HG02798 (cell line): ENCODE results near the gene CASZ1.

Experiments
- ATAC-seq: cut with Tn5 transposase; IDR thresholded peaks from one replicate; pipeline ENCODE4 v1.9.1; 2021; ENCODE audit warnings: mild to moderate bottlenecking; ENCODE audit not compliant: unreplicated experiment, poor library complexity

CASZ1 gene

GRCh38 chr1:10678852-10679251 is 117.6 kb downstream of the CASZ1 start:
- ATAC-seq, result no peak

DNA sequence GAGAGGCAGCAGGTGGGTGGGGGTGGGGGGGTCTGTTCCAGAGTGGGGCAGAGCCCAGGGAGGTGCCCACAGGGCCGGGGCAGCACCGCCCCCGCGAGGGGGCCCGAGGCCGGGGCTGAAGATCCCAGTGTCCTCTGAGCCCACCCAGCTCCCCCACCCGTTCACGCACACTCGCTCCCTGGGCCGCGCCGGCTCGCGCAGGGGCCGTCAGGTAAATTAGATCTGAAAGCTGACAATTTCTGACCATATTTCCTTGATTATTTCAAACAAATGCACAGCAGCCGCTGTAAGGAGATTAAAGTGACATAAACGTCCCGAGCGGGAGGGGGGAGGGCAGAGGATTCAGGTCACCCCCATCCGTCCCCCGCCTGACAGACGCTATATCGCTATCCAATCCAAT is 118.0 kb downstream of the CASZ1 start:
- ATAC-seq, result no peak

DNA sequence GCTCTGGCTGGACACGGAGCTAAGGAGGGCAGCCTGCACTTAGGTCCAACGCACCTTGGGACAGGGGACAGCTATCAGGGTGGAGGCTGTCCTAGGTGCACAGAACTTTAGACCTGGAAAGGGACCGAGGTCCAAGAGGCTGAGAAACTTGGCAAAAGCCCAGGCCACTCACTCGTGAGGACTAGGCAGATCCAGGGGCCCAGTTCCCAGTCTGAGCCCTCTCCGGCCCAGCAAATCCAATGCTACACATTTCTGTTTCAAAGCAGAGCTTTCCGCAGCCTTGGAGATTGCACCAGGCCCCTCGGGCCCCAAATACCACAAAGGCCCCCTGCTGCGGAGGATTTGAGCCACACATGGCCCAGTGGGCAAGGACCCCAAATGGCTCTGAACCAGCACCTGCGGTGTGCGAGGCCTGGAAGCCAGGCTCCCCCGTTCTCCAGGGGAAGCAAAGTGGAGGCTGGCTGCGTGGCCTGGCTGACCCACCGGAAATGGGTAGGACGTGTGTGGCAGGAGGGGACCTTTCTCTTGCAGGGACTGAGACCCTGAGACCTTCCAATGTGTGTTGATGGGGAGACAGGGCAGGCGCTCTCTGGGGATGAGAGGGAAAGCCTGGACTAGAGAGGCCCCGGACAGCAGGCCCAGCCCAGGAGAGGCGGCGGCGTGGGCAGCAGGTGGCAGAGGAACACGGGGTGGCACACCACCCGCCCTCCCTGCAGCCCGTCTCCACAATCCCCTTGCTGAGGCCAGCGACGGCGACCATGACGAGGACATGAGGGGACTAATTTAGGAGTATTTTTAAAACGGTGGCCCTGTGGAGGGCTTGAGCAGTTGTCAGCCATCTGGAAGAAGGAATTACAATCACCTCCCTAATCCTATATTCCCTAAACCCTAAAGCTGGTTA is 118.7 kb downstream of the CASZ1 start:
- no peak for ATAC-seq

DNA sequence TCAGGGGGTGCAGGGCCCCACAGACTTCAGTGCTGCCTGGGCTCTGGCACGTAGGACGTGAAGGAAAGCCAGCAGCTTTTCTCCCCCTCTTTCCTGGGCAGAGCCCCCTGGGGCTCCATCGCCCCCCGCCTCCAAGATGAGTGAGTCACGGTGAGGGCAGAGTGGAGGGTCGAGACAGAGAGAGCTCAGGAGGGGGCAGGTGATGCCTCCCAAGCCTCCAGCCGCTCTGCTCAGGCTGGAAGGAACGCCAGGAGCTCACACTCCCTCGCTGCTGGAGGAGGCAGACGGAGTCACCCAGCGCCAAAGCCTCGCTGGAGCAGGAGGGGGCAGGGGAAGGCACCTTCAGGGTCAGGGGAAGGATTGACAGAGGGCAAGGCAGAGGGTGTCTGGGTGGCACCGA is 119.5 kb downstream of the CASZ1 start:
- no peak for ATAC-seq

DNA sequence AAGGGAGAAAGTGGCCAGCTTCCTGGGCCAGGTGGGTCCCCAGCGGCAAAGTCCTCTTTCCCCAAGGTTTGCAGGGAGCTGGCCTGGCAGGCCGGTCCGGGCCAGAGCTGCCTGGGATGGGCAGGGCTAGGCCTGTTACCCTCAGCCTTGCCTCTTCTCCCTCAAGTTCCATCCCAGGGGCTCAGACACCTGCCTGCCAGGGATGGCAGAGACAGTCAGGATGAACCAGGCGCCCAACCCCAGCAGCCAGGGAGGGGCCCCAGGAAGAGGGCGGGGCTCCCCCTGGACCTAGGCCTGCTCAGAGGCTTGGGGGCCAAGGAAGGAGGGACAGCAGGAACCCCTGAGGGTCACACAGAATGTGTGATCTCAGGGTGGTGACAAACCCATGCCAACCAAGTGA is 120.6 kb downstream of the CASZ1 start:
- no peak for ATAC-seq

DNA sequence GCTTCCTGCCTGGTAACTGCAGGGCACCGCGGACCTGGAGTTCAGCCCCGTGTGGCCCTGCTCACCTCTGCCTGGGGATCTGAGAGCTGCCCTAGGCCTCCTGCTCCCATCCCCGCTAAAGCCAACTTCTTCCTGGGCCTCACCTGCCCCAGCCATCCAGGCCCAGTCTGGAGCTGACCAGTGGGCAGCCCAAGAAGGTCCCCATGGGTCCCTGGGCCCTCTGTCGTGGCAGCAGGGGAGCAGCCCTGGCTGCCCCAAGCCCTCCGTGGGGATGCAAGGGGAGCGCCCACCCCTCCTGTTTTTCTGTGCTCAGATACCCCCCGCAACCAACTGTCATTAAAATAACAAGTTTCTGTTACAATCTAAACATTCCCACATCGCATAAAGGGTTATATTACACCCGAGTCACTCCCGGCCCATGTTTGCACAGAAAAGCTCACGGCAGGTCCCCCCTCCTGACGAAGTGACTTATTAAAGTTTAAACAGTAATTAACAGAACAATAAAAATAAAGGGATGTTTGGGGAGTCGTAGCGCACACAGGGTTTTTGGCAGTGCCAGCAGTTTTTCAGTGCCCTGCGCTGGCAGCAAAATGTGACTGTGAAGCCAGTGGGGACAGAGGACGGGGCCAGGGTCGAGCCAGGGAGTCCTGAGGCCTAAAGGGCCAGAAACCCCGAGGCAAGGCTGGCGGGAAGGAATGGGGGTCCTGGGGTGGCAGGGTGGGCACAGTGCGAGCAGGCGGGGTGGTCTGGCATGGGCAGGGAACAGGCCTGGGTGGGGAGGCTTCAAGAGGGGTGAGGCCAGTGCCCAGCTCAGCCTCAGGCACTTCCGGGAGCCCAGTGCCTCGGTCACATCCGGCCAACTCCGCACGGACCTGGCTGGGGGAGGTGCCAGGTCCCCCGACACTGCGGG is 121.5 kb downstream of the CASZ1 start:
- no peak for ATAC-seq

DNA sequence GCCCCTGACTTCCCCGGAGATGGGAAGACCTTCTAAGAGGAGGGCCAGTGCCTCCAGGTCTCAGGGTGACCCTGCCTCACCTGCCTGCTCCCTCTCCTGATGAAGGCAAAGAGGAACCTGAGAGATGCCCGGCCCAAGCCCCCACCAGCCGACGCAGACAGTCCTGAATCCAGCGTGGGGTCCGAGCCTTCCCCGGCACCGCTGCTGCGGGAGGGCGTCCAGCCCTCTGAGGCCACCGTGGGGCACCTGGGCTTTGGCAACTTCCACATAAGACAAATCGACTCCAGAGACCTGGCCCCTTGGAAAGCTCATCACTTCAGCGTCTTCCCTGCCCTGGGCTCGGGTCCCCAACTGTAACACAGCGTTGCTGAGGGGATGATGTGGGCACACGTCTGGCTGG is 122.2 kb downstream of the CASZ1 start:
- ATAC-seq, result no peak

DNA sequence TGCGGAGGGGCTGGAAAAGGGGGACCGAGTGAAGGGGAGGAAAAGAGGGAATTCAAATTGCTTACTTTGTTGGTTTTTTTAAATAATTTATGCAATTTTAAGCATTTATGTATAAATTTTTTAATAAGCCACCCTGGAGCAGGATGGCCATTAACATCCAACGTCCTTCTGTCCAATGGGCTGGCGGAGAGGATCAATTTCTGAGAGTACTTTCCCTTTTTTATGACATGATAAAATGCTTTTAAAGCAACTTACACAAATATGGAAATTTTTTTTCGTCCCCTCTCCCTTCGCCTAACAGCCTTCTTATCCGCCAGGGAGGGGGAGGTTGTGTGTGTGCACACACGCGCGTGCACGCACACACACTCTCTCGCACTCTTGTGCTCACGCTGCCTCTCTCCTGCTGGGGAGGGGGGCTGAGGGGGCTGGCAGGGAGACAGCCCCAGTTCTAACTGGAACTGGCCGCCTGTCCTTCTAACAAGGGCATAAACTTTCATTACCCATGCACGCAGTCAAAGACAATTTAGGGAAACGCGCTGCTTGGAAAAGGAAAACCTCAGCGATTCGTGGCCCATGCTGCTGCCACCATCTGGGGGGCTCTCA is 123.2 kb downstream of the CASZ1 start:
- no peak for ATAC-seq

- ATAC-seq, result no peak
These were observed 123.9 kb downstream of the CASZ1 start for GRCh38 chr1:10672343-10673050.

- ATAC-seq, result no peak
These were observed 124.7 kb downstream of the CASZ1 start for GRCh38 chr1:10671622-10672342.

DNA sequence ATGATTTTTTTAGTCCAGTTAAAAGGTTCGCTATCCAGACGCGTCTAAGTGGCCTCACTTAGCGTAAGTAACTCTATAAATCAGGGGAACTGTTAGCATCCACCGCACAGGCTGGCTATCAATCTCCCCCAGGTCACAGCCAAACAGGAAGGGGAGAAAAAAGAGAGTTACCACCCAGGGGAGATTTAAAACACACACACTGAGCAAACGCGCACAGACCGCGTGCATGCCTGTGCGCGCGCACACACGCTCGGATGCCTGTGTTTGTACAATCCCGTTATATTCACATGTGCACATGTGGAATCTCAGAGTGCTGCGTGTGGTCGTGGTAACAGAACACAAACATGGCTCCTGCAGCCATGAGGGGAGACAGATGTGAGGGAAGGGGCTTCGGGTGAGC is 125.4 kb downstream of the CASZ1 start:
- no peak for ATAC-seq

GRCh38 chr1:10670190-10670589 is 126.3 kb downstream of the CASZ1 start:
- ATAC-seq, result no peak

- ATAC-seq, result no peak
These were observed 126.9 kb downstream of the CASZ1 start for GRCh38 chr1:10669570-10669969.

DNA sequence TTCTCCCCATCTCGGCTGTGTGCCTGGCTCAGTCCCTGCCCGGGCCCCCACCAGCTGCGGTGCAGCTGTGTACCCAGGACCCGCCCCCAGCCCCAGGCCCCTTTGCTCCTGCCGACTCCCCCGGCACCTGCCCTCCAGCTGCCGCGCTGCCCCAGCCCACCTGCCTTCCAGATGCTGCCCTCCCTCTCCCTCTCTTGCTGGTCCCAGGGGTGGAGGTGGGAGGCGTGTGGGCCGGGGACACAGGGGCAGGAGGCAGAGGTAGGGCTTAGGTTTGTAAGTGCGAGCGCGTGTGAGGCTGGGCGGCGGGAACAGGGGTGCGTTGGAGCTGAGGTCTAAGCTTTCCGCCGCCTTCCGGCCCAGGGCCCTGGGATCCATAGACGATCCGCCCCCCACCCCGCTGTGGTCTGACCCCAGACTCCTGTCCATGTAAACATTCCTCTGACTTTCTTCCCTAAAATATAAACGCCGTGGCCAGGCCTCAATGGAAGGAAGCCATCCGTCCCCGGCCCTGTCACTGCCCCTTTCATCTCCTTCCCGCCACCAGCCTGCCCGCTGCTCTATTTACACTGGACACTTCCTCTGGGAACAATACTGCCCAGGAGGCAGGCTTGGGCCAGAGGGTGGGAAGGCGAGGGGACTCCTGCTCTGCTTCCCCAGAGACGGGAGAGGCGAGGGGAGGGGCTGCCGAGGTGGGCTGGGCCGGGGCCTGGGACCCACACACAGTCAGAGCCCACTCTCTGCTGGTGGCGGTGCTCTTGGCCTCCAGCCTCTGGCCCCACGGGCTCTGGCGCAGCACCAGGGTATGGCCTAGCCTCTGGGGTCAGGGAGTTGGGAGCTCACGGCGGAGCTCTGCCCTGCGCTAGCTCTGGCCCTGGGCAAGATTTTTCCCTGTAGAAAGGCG is 128.3 kb downstream of the CASZ1 start:
- ATAC-seq, result no peak

- ATAC-seq, result no peak
These were observed 130.3 kb downstream of the CASZ1 start for GRCh38 chr1:10665930-10666850.

GRCh38 chr1:10665226-10665625 is 131.2 kb downstream of the CASZ1 start:
- no peak for ATAC-seq

DNA sequence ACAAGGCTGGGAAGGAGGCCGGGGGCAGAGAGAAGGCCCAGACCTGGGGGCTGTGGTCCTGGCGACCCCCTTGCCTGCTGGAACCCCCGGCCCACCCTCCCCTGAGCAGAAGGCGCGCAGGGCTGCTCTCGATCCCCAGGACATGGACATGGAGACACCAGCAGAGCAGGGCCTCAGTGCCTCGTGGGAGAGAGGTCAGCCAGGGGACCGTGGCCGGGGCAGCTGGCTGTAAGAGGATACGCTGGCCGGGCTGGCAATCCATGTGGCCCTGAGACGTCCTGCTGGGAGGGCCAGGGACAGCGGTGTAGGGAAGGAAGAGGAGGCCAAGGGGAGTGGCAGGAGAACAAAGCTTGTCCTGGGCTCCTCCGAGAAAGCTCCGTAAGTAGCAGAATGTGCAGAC is 132.2 kb downstream of the CASZ1 start:
- no peak for ATAC-seq

DNA sequence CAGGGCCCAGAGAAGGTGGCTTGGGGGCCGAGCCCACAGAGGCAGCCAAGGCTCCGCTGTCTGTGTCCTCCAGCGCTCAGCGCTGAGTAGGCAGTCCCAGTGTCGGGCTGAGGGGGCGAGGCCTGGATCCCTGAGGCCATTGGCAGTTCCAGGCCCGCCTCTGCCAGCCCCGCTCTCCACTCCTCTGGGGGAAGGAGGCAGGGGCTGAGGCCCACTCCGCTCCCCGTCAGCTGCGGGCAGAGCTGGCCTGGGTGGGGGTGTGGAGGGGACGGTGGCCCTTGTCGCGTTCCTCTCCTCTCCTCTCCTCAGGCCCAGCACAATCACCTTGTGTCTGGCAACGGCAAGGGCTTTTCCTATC is 132.8 kb downstream of the CASZ1 start:
- ATAC-seq, result no peak
